ENCODE measurements around the gene BLTP2.

The BLTP2 gene

GRCh38 chr17:28646039-28646754, 1.2 kb upstream of the BLTP2 start:
- H3K4me1 ChIP-seq (ENCODE audit: control insufficient read depth, insufficient read depth, low read length) = peaks cover 10% of the 10 kb centered on the region; the same call in 1 of the 2 replicates

GRCh38 chr17:28645576-28645939, 600 bp upstream of the BLTP2 start:
- Histone ChIP-seq H3K4me3 (ENCODE audit: low read depth, low read length) (peak overlapping the region; percentile 100), H3K9me3 (ENCODE audit: control insufficient read depth, insufficient read depth, low read depth, low read length) (no peaks in the 10 kb centered on the region), H3K27me3 (ENCODE audit: control insufficient read depth, insufficient read depth, low read length) (no peaks in the 10 kb centered on the region), H3K36me3 (ENCODE audit: control insufficient read depth, insufficient read depth, low read length) (peaks cover 46% of the 10 kb centered on the region), H3K4me1 (ENCODE audit: control insufficient read depth, insufficient read depth, low read length) (peaks cover 10% of the 10 kb centered on the region; the same call in 1 of the 2 replicates), H3K9ac (ENCODE audit: low read length) (peak overlapping the region; percentile 81), H3K27ac (ENCODE audit: low read depth, low read length) (peak overlapping the region; percentile 37; the same call in 1 of the 2 replicates)

More at GRCh38 chr17:28646039-28646754, 1.2 kb upstream of the BLTP2 start:
- Histone ChIP-seq H3K4me3 (ENCODE audit: low read depth, low read length) (peak overlapping the region; percentile 100; the same call in 1 of the 2 replicates), H3K36me3 (ENCODE audit: control insufficient read depth, insufficient read depth, low read length) (peaks cover 45% of the 10 kb centered on the region), H3K9me3 (ENCODE audit: control insufficient read depth, insufficient read depth, low read depth, low read length) (no peaks in the 10 kb centered on the region), H3K9ac (ENCODE audit: low read length) (no peak overlapping the region), H3K27ac (ENCODE audit: low read depth, low read length) (no peak overlapping the region), H3K27me3 (ENCODE audit: control insufficient read depth, insufficient read depth, low read length) (no peaks in the 10 kb centered on the region)

- peak overlapping the region; percentile 92 for H3K27ac ChIP-seq (ENCODE audit: low read depth, low read length)
- H3K4me1 ChIP-seq (ENCODE audit: control insufficient read depth, insufficient read depth, low read length) = peaks cover 10% of the 10 kb centered on the region; the same call in 1 of the 2 replicates
- H3K4me3 ChIP-seq (ENCODE audit: low read depth, low read length) = peak overlapping the region; percentile 100
- no peaks in the 10 kb centered on the region for H3K9me3 ChIP-seq (ENCODE audit: control insufficient read depth, insufficient read depth, low read depth, low read length)
- peak overlapping the region; percentile 76 for H3K9ac ChIP-seq (ENCODE audit: low read length)
- H3K27me3 ChIP-seq (ENCODE audit: control insufficient read depth, insufficient read depth, low read length) = no peaks in the 10 kb centered on the region
- H3K36me3 ChIP-seq (ENCODE audit: control insufficient read depth, insufficient read depth, low read length) = peaks cover 58% of the 10 kb centered on the region
Measured at GRCh38 chr17:28643983-28644786, 773 bp downstream of the BLTP2 start.

GRCh38 chr17:28641579-28641978, 3.4 kb downstream of the BLTP2 start:
- Histone ChIP-seq H3K4me1 (ENCODE audit: control insufficient read depth, insufficient read depth, low read length) (peaks cover 9% of the 10 kb centered on the region; the same call in 1 of the 2 replicates), H3K27me3 (ENCODE audit: control insufficient read depth, insufficient read depth, low read length) (no peaks in the 10 kb centered on the region), H3K9me3 (ENCODE audit: control insufficient read depth, insufficient read depth, low read depth, low read length) (no peaks in the 10 kb centered on the region), H3K9ac (ENCODE audit: low read length) (no peak overlapping the region), H3K27ac (ENCODE audit: low read depth, low read length) (no peak overlapping the region), H3K4me3 (ENCODE audit: low read depth, low read length) (no peak overlapping the region), H3K36me3 (ENCODE audit: control insufficient read depth, insufficient read depth, low read length) (peaks cover 72% of the 10 kb centered on the region)

GRCh38 chr17:28635506-28635905, 9.5 kb downstream of the BLTP2 start:
- no peaks in the 10 kb centered on the region for H3K27me3 ChIP-seq (ENCODE audit: control insufficient read depth, insufficient read depth, low read length)
- no peak overlapping the region for H3K9ac ChIP-seq (ENCODE audit: low read length)
- H3K27ac ChIP-seq (ENCODE audit: low read depth, low read length) = no peak overlapping the region
- H3K36me3 ChIP-seq (ENCODE audit: control insufficient read depth, insufficient read depth, low read length) = peaks cover 99% of the 10 kb centered on the region
- H3K4me1 ChIP-seq (ENCODE audit: control insufficient read depth, insufficient read depth, low read length) = no peaks in the 10 kb centered on the region
- H3K9me3 ChIP-seq (ENCODE audit: control insufficient read depth, insufficient read depth, low read depth, low read length) = no peaks in the 10 kb centered on the region
- H3K4me3 ChIP-seq (ENCODE audit: low read depth, low read length) = no peak overlapping the region

- Histone ChIP-seq H3K9me3 (ENCODE audit: control insufficient read depth, insufficient read depth, low read depth, low read length) (no peaks in the 10 kb centered on the region), H3K9ac (ENCODE audit: low read length) (peak overlapping the region; percentile 21), H3K36me3 (ENCODE audit: control insufficient read depth, insufficient read depth, low read length) (peaks cover 96% of the 10 kb centered on the region), H3K27ac (ENCODE audit: low read depth, low read length) (no peak overlapping the region), H3K4me1 (ENCODE audit: control insufficient read depth, insufficient read depth, low read length) (no peaks in the 10 kb centered on the region), H3K4me3 (ENCODE audit: low read depth, low read length) (no peak overlapping the region), H3K27me3 (ENCODE audit: control insufficient read depth, insufficient read depth, low read length) (no peaks in the 10 kb centered on the region)
Measured at GRCh38 chr17:28634206-28634865, 10.6 kb downstream of the BLTP2 start.

- Histone ChIP-seq H3K4me1 (ENCODE audit: control insufficient read depth, insufficient read depth, low read length) (no peaks in the 10 kb centered on the region), H3K27me3 (ENCODE audit: control insufficient read depth, insufficient read depth, low read length) (no peaks in the 10 kb centered on the region), H3K36me3 (ENCODE audit: control insufficient read depth, insufficient read depth, low read length) (peaks cover 87% of the 10 kb centered on the region), H3K9me3 (ENCODE audit: control insufficient read depth, insufficient read depth, low read depth, low read length) (no peaks in the 10 kb centered on the region), H3K9ac (ENCODE audit: low read length) (no peak overlapping the region), H3K27ac (ENCODE audit: low read depth, low read length) (no peak overlapping the region), H3K4me3 (ENCODE audit: low read depth, low read length) (no peak overlapping the region)
Measured at GRCh38 chr17:28626818-28627217, 18.1 kb downstream of the BLTP2 start.

- H3K9ac ChIP-seq (ENCODE audit: low read length) = no peak overlapping the region
- no peaks in the 10 kb centered on the region for H3K4me1 ChIP-seq (ENCODE audit: control insufficient read depth, insufficient read depth, low read length)
- no peaks in the 10 kb centered on the region for H3K27me3 ChIP-seq (ENCODE audit: control insufficient read depth, insufficient read depth, low read length)
- H3K27ac ChIP-seq (ENCODE audit: low read depth, low read length) = no peak overlapping the region
- H3K36me3 ChIP-seq (ENCODE audit: control insufficient read depth, insufficient read depth, low read length) = peaks cover 93% of the 10 kb centered on the region
- H3K4me3 ChIP-seq (ENCODE audit: low read depth, low read length) = no peak overlapping the region
- no peaks in the 10 kb centered on the region for H3K9me3 ChIP-seq (ENCODE audit: control insufficient read depth, insufficient read depth, low read depth, low read length)
Measured at GRCh38 chr17:28624148-28624547, 20.8 kb downstream of the BLTP2 start.

GRCh38 chr17:28623696-28624095, 21.3 kb downstream of the BLTP2 start:
- Histone ChIP-seq H3K9ac (ENCODE audit: low read length) (no peak overlapping the region), H3K36me3 (ENCODE audit: control insufficient read depth, insufficient read depth, low read length) (peaks cover 97% of the 10 kb centered on the region), H3K4me3 (ENCODE audit: low read depth, low read length) (no peak overlapping the region)

GRCh38 chr17:28622186-28622585, 22.8 kb downstream of the BLTP2 start:
- Histone ChIP-seq H3K27ac (ENCODE audit: low read depth, low read length) (no peak overlapping the region), H3K4me3 (ENCODE audit: low read depth, low read length) (no peak overlapping the region), H3K4me1 (ENCODE audit: control insufficient read depth, insufficient read depth, low read length) (no peaks in the 10 kb centered on the region), H3K9me3 (ENCODE audit: control insufficient read depth, insufficient read depth, low read depth, low read length) (no peaks in the 10 kb centered on the region), H3K27me3 (ENCODE audit: control insufficient read depth, insufficient read depth, low read length) (no peaks in the 10 kb centered on the region), H3K36me3 (ENCODE audit: control insufficient read depth, insufficient read depth, low read length) (peaks cover 97% of the 10 kb centered on the region), H3K9ac (ENCODE audit: low read length) (no peak overlapping the region)

More at GRCh38 chr17:28623696-28624095, 21.3 kb downstream of the BLTP2 start:
- no peaks in the 10 kb centered on the region for H3K27me3 ChIP-seq (ENCODE audit: control insufficient read depth, insufficient read depth, low read length)
- no peak overlapping the region for H3K27ac ChIP-seq (ENCODE audit: low read depth, low read length)
- H3K9me3 ChIP-seq (ENCODE audit: control insufficient read depth, insufficient read depth, low read depth, low read length) = no peaks in the 10 kb centered on the region
- H3K4me1 ChIP-seq (ENCODE audit: control insufficient read depth, insufficient read depth, low read length) = no peaks in the 10 kb centered on the region

Data from HUES6 (cell line).